AG20443 (cell line): Measurements from ENCODE around the gene PFKFB3.

Experiments used
- DNase-seq: peaks from one replicate; pipeline ENCODE4 v3.0.0; 2012; ENCODE audit warnings: low spot score, mixed read lengths

The PFKFB3 gene

DNA sequence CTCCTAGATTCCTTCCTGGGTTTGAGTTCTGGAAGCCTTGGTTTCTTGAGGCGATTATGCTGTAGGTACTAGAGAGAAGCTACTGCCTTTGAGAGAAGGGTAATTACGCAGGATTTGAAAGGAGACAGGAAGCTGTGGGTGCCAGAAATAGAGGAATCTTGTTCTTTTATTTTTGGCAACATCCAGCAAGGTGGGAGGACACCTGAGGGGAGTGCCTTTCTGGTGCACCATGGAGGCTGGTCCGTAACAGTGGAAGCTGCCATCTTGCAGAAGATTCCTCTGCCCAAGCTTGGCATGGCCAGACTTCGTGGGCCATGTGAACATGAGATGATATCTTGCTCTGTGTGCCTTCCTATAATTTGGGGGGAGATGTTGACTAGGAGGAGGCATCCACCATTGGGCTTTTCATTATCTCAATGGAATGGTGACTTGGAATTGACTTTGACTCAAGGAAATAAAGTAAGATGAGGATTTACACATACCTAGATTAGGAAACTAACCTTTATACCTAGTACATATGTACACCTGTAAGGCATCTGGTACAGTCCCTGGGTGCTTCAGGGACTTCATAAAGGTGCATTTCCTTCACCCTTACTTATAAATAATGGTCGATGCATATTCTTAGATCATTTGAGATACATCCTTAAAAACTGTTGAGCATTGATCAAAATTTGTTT is 98.2 kb downstream of the PFKFB3 start:
- DNase-seq = no peak

GRCh38 chr10:6301488-6302075 is 98.8 kb downstream of the PFKFB3 start:
- DNase-seq = no peak
